ENCODE results near the gene ARAP1.

ARAP1 gene

DNA sequence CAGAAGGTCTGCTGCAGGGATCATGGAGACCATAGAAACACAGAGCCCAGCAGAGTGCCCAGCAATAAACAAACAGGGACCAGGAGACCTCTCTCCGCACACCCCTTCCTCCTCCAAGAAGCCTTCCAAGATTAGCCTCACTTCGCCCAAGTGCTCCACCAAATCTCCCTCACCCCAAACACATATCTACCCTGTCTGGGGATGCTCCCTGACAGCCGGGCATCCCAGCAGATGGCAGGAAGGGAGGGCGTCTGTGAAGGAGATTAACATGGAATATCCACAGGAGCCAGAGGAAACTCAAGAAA lies 26.5 kb downstream of the ARAP1 start:
- in situ Hi-C loops (cut with MboI; ENCODE audit: low sequenced_read_pairs): no loop called here

GRCh38 chr11:72724851-72725723 lies 27.1 kb downstream of the ARAP1 start:
- in situ Hi-C loops (cut with MboI; ENCODE audit: low sequenced_read_pairs): no loop called here

DNA sequence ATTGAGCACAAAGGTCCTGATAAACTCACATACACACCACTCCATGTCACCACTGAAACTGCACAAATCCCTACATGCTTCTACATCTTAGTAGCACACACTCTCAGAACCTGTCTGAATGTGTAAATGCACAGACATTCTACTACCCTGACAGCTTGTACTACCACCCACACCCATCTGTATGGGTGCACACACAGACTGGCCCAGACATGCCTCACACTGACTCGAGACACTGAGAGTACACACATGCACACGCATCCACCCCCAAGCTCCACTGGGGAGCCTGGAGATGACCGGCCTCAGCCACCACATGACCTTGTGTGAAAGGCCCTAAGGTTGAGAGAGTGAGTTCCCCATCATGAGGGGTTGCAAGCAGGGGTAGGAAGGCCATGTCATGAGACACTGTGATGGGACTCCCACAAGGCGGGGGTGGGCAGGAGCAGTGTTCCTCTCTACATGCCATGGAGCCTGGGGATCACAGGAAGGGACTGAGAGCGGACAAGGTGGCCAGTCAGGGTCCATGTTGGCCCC lies 28.1 kb downstream of the ARAP1 start:
- in situ Hi-C loops (cut with MboI; ENCODE audit: low sequenced_read_pairs): no loop called here

DNA sequence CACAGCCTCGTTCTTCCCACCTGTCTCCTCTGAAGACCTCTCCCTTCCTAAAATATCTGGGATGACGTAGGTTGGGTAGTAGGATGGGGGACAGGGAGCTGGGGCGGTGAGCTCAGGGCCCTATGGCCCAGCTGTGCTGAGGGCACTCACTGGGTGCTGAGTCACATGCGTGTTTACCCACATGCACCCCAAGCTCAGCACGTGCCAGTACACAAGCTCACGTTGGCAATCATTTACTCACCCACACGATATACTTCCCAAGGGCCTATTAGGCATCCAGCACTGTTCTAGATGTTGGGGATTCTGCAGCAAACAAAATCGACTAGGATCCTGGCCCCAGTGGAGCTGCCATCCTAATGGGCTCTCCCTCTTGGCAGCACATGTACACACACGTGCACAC lies 28.7 kb downstream of the ARAP1 start:
- in situ Hi-C loops (cut with MboI; ENCODE audit: low sequenced_read_pairs): no loop called here

DNA sequence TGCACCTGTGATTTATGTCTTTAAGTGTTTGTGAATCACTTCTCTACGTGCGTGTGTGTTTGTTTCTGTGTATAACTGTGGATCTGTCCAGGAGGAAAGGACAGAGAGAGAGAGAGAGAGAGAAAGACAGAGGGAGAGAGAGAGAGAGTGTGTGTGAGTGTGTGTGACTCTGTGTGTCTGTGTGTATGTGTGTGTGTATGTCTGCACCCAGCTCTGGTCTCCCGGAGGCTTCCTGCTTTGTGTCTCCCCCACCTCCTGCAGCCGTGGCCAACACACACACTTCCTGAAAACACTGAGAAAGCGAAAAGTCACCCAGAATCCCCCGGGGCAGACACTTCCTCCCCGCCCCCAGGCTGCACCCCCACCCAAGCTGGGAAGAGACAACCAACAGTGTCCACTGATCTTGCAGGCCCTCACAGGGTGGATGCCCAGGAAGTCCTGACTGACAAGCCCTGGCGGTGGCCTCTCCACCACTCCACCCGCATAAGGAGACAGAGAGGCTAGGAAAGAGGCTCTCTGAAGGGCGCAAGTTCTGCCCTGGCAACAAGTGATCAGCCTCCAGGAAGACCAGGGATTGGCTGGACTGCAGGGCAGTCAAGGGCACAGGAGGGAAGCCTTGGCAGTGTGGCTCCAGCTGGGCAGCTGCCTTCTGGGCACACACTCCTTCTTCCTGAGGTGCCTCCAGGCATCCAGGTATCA lies 30.0 kb downstream of the ARAP1 start:
- in situ Hi-C loops (cut with MboI; ENCODE audit: low sequenced_read_pairs): no loop called here

- in situ Hi-C loops (cut with MboI; ENCODE audit: low sequenced_read_pairs): no loop called here
Observed at GRCh38 chr11:72721689-72722049, 30.5 kb downstream of the ARAP1 start.

GRCh38 chr11:72721276-72721675 lies 30.9 kb downstream of the ARAP1 start:
- in situ Hi-C loops (cut with MboI; ENCODE audit: low sequenced_read_pairs): no loop called here

GRCh38 chr11:72720784-72721183 lies 31.4 kb downstream of the ARAP1 start:
- in situ Hi-C loops (cut with MboI; ENCODE audit: low sequenced_read_pairs): no loop called here

GRCh38 chr11:72720047-72720446 lies 32.2 kb downstream of the ARAP1 start:
- in situ Hi-C loops (cut with MboI; ENCODE audit: low sequenced_read_pairs): no loop called here

GRCh38 chr11:72719551-72719950 lies 32.7 kb downstream of the ARAP1 start:
- in situ Hi-C loops (cut with MboI; ENCODE audit: low sequenced_read_pairs): no loop called here

GRCh38 chr11:72719144-72719543 lies 33.1 kb downstream of the ARAP1 start:
- in situ Hi-C loops (cut with MboI; ENCODE audit: low sequenced_read_pairs): no loop called here

DNA sequence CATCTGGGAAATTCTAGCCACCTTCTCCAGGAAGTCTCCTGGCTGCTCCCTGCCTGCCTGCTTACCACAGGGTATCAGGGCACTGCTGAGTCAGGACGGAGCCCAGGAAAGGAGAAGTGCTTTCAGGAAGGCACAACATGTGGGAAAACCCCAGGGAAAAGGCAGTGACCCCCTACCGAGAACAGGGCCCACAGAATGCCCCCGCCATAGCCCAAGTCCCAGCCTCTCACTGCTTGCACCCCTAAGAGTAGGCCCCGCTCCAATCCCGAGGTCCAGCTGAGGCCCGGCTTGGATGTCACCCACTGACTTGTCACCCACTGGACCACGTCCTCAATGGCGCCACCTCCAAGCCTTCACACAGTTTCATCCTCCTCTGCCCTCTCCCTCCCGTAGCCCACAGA lies 34.1 kb downstream of the ARAP1 start:
- in situ Hi-C loops (cut with MboI; ENCODE audit: low sequenced_read_pairs): no loop called here

DNA sequence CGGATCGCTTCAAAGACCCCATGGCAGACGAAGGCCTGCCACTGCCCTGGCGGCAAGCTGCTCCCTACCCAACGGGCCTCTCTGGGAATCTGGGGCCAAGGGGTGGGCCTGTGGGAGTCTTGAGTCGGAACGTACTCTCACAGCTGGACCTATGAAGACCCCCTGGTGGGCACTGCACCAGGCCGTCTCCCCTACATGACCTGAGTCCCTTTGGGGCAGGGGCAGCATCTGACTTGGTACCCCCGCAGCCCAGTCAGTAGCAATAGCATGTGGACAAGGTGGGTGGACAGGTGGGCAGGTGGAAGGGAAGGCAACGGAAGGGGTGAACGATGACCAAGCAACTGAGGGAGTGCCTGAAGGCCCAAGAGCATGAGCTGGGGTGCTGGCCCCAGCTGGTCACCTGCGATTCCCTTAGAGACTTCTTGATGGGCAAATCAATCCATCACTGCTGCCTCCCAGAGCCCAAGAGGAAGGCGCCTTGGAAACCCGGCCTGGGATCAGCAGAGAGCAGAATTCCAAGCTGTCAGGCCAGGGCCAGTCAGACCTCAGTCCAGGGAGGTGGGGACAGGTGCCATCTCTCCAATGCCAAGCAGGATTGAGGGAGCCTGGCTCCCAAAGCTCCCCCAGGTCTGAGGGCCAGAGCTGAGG lies 35.3 kb downstream of the ARAP1 start:
- in situ Hi-C loops (cut with MboI; ENCODE audit: low sequenced_read_pairs): no loop called here

DNA sequence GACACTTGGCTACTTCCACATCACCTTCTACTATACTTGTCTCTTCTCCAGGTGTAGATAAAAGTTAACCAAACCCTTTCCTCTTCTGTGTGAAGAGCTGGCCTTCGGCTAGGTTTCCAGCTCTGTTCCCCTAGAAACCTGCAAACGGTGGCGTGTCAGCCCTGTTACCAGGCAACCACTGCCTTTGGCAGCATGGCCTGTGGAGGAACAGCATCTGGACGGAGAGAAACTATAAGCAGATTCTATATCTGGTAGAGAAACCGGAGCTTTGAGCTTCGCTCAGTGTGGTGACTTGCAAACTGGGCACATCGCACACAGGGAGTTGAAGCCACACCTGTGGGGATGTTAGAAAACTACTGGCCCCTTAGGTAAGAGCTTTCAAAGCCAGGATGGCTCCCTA lies 35.9 kb downstream of the ARAP1 start:
- in situ Hi-C loops (cut with MboI; ENCODE audit: low sequenced_read_pairs): no loop called here

DNA sequence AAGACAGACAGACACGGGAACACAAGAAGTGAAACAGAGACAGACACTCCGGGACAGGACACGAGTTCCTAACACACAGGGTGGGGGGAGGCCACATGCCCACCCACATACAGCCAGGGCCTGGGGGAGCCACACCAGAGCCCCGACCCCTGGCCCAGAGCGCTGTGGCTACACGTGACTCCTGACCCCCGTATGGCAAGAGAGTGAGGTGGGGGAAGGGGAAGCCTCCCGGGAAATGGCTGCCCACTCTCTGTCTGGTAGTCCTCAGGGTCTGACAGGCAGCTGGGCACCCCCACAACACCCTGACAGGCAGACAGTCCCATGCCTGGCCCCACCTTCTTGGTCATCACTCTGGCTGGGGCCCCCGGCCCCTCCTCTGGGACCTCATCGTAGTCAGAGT lies 39.4 kb downstream of the ARAP1 start:
- in situ Hi-C loops (cut with MboI; ENCODE audit: low sequenced_read_pairs): no loop called here

DNA sequence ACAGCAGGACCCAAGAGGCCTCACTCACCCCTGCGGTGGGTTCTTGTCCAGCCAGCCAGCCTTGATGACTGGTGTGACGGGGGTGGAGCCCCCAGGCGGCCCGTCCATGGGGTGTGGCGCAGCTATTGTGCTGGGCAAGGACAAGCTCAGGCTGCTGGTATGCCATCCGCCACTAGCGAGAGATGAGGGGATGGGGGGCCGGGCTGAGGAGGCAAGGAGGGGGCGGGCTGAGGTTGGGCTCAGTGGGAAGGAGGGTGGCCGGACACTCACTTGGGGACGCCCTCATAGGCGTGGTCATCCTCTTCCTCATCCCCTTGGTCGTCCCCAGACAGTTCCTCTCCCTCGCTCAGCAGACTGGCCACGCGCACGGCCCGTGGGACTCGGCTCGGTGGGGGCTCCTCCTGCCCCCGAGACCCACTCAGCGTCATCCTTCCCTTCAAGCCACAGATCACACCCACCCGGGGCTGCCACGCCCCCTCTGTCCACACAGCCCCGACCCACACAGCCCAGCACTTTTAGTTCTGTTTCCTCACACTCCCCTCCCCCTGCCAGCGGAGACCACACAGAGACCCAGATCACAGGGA lies 39.9 kb downstream of the ARAP1 start:
- in situ Hi-C loops (cut with MboI; ENCODE audit: low sequenced_read_pairs): no loop called here

- in situ Hi-C loops (cut with MboI; ENCODE audit: low sequenced_read_pairs): no loop called here
Observed at GRCh38 chr11:72711141-72711540, 41.1 kb downstream of the ARAP1 start.

DNA sequence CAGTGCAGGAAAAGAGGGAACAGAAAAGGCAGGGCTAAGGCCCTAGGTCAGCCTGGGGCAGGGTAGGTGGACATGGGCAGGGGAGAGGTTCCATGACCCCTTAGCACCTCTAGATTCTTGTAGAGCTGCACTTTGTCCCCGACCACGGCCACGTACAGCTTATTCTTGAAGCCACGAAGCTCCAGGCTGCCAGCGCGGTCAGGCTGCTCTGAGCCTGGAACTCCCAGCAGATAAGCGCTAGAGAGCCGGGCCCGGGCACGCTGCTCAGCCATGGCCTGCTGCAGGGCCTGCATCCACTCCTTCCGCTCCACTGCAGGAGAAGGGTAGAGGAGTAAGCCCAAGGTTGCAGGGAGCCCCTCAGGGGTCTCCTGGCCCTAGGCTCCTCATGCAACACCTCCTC lies 41.9 kb downstream of the ARAP1 start:
- in situ Hi-C loops (cut with MboI; ENCODE audit: low sequenced_read_pairs): no loop called here

- in situ Hi-C loops (cut with MboI; ENCODE audit: low sequenced_read_pairs): no loop called here
Observed at GRCh38 chr11:72709478-72710238, 42.5 kb downstream of the ARAP1 start.

DNA sequence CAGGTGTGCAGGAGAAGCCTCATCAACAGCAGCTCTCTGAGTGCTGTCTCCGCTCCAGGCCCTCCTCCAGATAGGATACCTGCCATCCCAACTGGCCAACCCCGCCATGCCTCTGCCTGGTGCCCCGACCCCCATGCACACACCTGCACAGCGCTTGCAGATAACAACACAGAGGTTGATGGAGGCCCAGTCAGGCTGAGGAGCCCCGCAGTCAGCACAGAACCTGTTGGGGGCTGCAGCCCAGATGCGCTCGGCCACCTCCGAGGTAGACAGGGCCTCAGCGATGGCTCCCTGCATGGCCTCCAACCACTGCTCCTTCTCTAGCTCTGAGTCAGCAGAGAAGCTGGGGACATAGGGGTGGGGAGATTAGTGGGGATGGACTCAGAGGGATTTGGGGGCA lies 45.2 kb downstream of the ARAP1 start:
- in situ Hi-C loops (cut with MboI; ENCODE audit: low sequenced_read_pairs): no loop called here

- in situ Hi-C loops (cut with MboI; ENCODE audit: low sequenced_read_pairs): no loop called here
Observed at GRCh38 chr11:72706579-72706978, 45.6 kb downstream of the ARAP1 start.

All from HL-60/S4 treated with phorbol 12-myristate 13-acetate at 8.2 ng/mL for 4 days and 3 days (cell line).